IMR-90 (cell line): ENCODE data around the gene ADAMTS14. TPM values are rescaled to one million over a fixed set of nuclear protein-coding genes. Genes with fewer than 3 reads are reported as not detected.

Source experiments
- ATAC-seq: fragments of 200-7000 bp; cut with Tn5 transposase; 2 replicates; pipeline ENCODE4 v1.9.1; 2020; ENCODE audit warnings: low read depth, mild to moderate bottlenecking, moderate library complexity
- BruUV-seq: library from RNA; stranded (reverse); fragments of 400-500 nt; replicated peaks from 2 replicates; lab custom pipeline; 2021; lab: Mats Ljungman, UMichigan
- CTCF ChIA-PET: fragments of 300-600 bp; formaldehyde crosslinking; extraction: SDS; loops from one replicate; lab custom pipeline; 2021; ENCODE audit warnings: antibody characterized with exemption; lab: Yijun Ruan, JAX
- POLR2A ChIA-PET: fragments of 300-600 bp; sonication (Branson Sonifier 250); formaldehyde crosslinking; loops from one replicate; lab custom pipeline; 2022; ENCODE audit warnings: antibody characterized with exemption; ENCODE audit not compliant: unreplicated experiment; lab: Charles Lee
- DNase-seq: peaks from one replicate; pipeline ENCODE4 v3.0.0; 2013
- H2AFZ ChIP-seq: replicated peaks from 2 replicates; pipeline ENCODE3; 2013; ENCODE audit warnings: low read length, mild to moderate bottlenecking; ENCODE audit not compliant: poor library complexity
- H2AK5ac ChIP-seq: 2 replicates; pipeline ENCODE4 v1.6.1; 2013; ENCODE audit warnings: low read depth, low read length, inconsistent platforms
- H2AK9ac ChIP-seq: replicated peaks from 2 replicates; pipeline ENCODE3; 2013; ENCODE audit warnings: mild to moderate bottlenecking, low read depth, low read length, moderate library complexity; ENCODE audit not compliant: poor library complexity
- H2BK120ac ChIP-seq: 2 replicates; pipeline ENCODE4 v1.6.1; 2013; ENCODE audit warnings: low read depth, low read length, inconsistent platforms
- H2BK15ac ChIP-seq: 3 replicates; pipeline ENCODE4 v1.6.1; 2013; ENCODE audit warnings: low read depth, low read length, inconsistent platforms
- H2BK20ac ChIP-seq: 2 replicates; pipeline ENCODE4 v1.6.1; 2013; ENCODE audit warnings: low read depth, mild to moderate bottlenecking, inconsistent platforms, low read length, moderate library complexity
- H2BK5ac ChIP-seq: 2 replicates; pipeline ENCODE4 v1.6.1; 2013; ENCODE audit warnings: mild to moderate bottlenecking, low read depth, low read length, inconsistent platforms; ENCODE audit not compliant: poor library complexity, severe bottlenecking
- H3K14ac ChIP-seq: replicated peaks from 2 replicates; pipeline ENCODE4 v1.6.1; 2013; ENCODE audit warnings: low read depth, low read length, inconsistent platforms
- H3K18ac ChIP-seq: 2 replicates; pipeline ENCODE4 v1.6.1; 2013; ENCODE audit warnings: low read depth, low read length, control low read depth
- H3K23ac ChIP-seq: 2 replicates; pipeline ENCODE4 v1.6.1; 2013; ENCODE audit warnings: low read depth, low read length, inconsistent platforms
- H3K27ac ChIP-seq: 2 replicates; pipeline ENCODE4 v1.5.1; 2013; ENCODE audit warnings: mild to moderate bottlenecking, control low read depth, low read length; ENCODE audit not compliant: insufficient read depth
- H3K27me3 ChIP-seq: 2 replicates; pipeline ENCODE4 v1.6.1; 2013; ENCODE audit warnings: low read length; ENCODE audit not compliant: control insufficient read depth, insufficient read depth
- H3K36me3 ChIP-seq: 2 replicates; pipeline ENCODE4 v1.6.1; 2013; ENCODE audit warnings: low read length, mixed read lengths; ENCODE audit not compliant: control insufficient read depth, insufficient read depth
- H3K4ac ChIP-seq: 2 replicates; pipeline ENCODE4 v1.6.1; 2013; ENCODE audit warnings: low read depth, low read length, inconsistent platforms
- H3K4me1 ChIP-seq: 2 replicates; pipeline ENCODE4 v1.6.1; 2013; ENCODE audit warnings: low read length, mixed read lengths; ENCODE audit not compliant: control insufficient read depth, insufficient read depth
- H3K4me2 ChIP-seq: 2 replicates; pipeline ENCODE4 v1.6.1; 2013; ENCODE audit warnings: low read depth, mild to moderate bottlenecking, control low read depth, low read length, moderate library complexity
- H3K4me3 ChIP-seq: 2 replicates; pipeline ENCODE4 v1.5.1; 2013; ENCODE audit warnings: low read depth, mild to moderate bottlenecking, control low read depth, low read length, moderate library complexity; ENCODE audit not compliant: insufficient read depth
- H3K56ac ChIP-seq: 2 replicates; pipeline ENCODE4 v1.6.1; 2013; ENCODE audit warnings: low read length, inconsistent platforms; ENCODE audit not compliant: insufficient read depth; ENCODE audit errors: extremely low read depth
- H3K79me1 ChIP-seq, 2 experiments: 2 replicates each; pipeline ENCODE4 v1.6.1; 2013; ENCODE audit warnings: low read length in 2 of 2, inconsistent platforms in 1 of 2, low read depth in 1 of 2
- H3K9ac ChIP-seq: 2 replicates; pipeline ENCODE4 v1.6.1; 2013; ENCODE audit warnings: low read depth, low read length, control low read depth
- H3K9me1 ChIP-seq: 2 replicates; pipeline ENCODE4 v1.6.1; 2013; ENCODE audit warnings: low read length, inconsistent platforms; ENCODE audit not compliant: insufficient read depth
- H3K9me3 ChIP-seq: 2 replicates; pipeline ENCODE4 v1.6.1; 2013; ENCODE audit warnings: low read length; ENCODE audit not compliant: control insufficient read depth, insufficient read depth
- H4K20me1 ChIP-seq: 2 replicates; pipeline ENCODE4 v1.6.1; 2013; ENCODE audit warnings: low read length, inconsistent platforms; ENCODE audit not compliant: insufficient read depth
- H4K5ac ChIP-seq: 2 replicates; pipeline ENCODE4 v1.6.1; 2013; ENCODE audit warnings: mild to moderate bottlenecking, low read depth, low read length, control low read depth
- H4K8ac ChIP-seq, 2 experiments: 2 replicates each; pipeline ENCODE4 v1.6.1; 2013; ENCODE audit warnings: low read depth in 2 of 2, low read length in 2 of 2, control low read depth in 1 of 2, inconsistent platforms in 1 of 2
- H4K91ac ChIP-seq: 2 replicates; pipeline ENCODE4 v1.6.1; 2013; ENCODE audit warnings: low read depth, low read length, inconsistent platforms; ENCODE audit not compliant: insufficient read depth
- BHLHE40 ChIP-seq: fragments of 150-350 bp; IDR thresholded peaks from 2 replicates; pipeline ENCODE4 v1.6.1; 2016; ENCODE audit warnings: mild to moderate bottlenecking, low read depth, low read length
- CEBPB ChIP-seq: IDR thresholded peaks from 2 replicates; pipeline ENCODE4 v1.6.1; 2012; ENCODE audit warnings: low read depth, low read length, improper control_type of control experiment
- CHD1 ChIP-seq: IDR thresholded peaks from 2 replicates; pipeline ENCODE4 v1.6.1; 2012; ENCODE audit warnings: low read depth, low read length, improper control_type of control experiment
- FOS ChIP-seq: fragments of 150-350 bp; IDR thresholded peaks from 2 replicates; pipeline ENCODE4 v1.6.1; 2016; ENCODE audit warnings: low read depth, low read length
- MAFK ChIP-seq: IDR thresholded peaks from 2 replicates; pipeline ENCODE4 v1.6.1; 2012; ENCODE audit warnings: low read depth, low read length, improper control_type of control experiment
- MAZ ChIP-seq: IDR thresholded peaks from 2 replicates; pipeline ENCODE4 v1.6.1; 2012; ENCODE audit warnings: low read depth, mild to moderate bottlenecking, low read length, improper control_type of control experiment, moderate library complexity, borderline replicate concordance
- MXI1 ChIP-seq: IDR thresholded peaks from 2 replicates; pipeline ENCODE4 v1.6.1; 2012; ENCODE audit warnings: low read depth, mild to moderate bottlenecking, low read length, moderate library complexity, borderline replicate concordance
- NFE2L2 ChIP-seq: fragments of 150-350 bp; IDR thresholded peaks from 2 replicates; pipeline ENCODE4 v1.6.1; 2016; ENCODE audit warnings: low read depth, mild to moderate bottlenecking, low read length
- POLR2A ChIP-seq: IDR thresholded peaks from 2 replicates; pipeline ENCODE4 v1.6.1; 2012; ENCODE audit warnings: mild to moderate bottlenecking, low read depth, low read length
- RAD21 ChIP-seq: IDR thresholded peaks from 2 replicates; pipeline ENCODE4 v1.6.1; 2012; ENCODE audit warnings: low read length, improper control_type of control experiment
- RCOR1 ChIP-seq: IDR thresholded peaks from 2 replicates; pipeline ENCODE4 v1.6.1; 2012; ENCODE audit warnings: mild to moderate bottlenecking, low read length, improper control_type of control experiment; ENCODE audit not compliant: insufficient replicate concordance
- RFX5 ChIP-seq: IDR thresholded peaks from 2 replicates; pipeline ENCODE4 v1.8.0; 2012; ENCODE audit warnings: low read depth, mild to moderate bottlenecking, low read length, moderate library complexity
- SMC3 ChIP-seq: fragments of 150-350 bp; IDR thresholded peaks from 2 replicates; pipeline ENCODE4 v1.6.1; 2016; ENCODE audit warnings: low read depth, mild to moderate bottlenecking, antibody characterized with exemption, low read length, moderate library complexity
- WGBS, 2 experiments: methylation state at CpG; one replicate each; pipeline versions ENCODE4 v1.1.5 to v1.1.7; 2013; ENCODE audit warnings: missing lambda C conversion rate in 2 of 2; ENCODE audit not compliant: insufficient read length in 1 of 2; ENCODE audit errors: extremely low coverage in 2 of 2; 5-methylcytosine and 5-hydroxymethylcytosine counted together
- dilution Hi-C: fragments of 300-500 bp; cut with HindIII; formaldehyde crosslinking; loops from one replicate; pipeline ENCODE4 v1.14.3; 2018; ENCODE audit warnings: low sequenced_read_pairs; ENCODE audit not compliant: unreplicated experiment
- in situ Hi-C: fragments of 300-500 bp; cut with MboI; formaldehyde crosslinking; loops from 3 replicates; pipeline ENCODE4 v1.14.3; 2019; ENCODE audit warnings: low sequenced_read_pairs, inconsistent platforms, mixed read lengths
- intact Hi-C: fragments of 100-400 bp; cut with micrococcal nuclease; formaldehyde crosslinking; loops from 2 replicates; pipeline ENCODE4 v1.10.0; 2022
- polyA plus RNA-seq, 3 experiments: library from polyadenylated mRNA; depleted of rRNA; stranded (reverse); fragments of >200 nt; gene quantifications; 2 replicates each; pipeline ENCODE4 v1.2.3, GENCODE V29; 2012; ENCODE audit warnings: low replicate concordance in 1 of 3
- total RNA-seq: library from RNA; depleted of rRNA; stranded (reverse); fragments of >200 nt; gene quantifications from 2 replicates; pipeline ENCODE4 v1.2.3, GENCODE V29; 2012
- TF ChIP-seq, protein P1 (sequence below): conservative IDR thresholded peaks from 2 replicates; pipeline ENCODE4 v1.5.1; 2012; ENCODE audit warnings: mild to moderate bottlenecking, low read depth, low read length, improper control_type of control experiment
- TF ChIP-seq, protein P2 (sequence below): fragments of 150-350 bp; IDR thresholded peaks from 2 replicates; pipeline ENCODE4 v1.6.1; 2017; ENCODE audit warnings: mild to moderate bottlenecking, antibody characterized with exemption, low read length, low read depth
- TF ChIP-seq, protein P3 (sequence below): fragments of 150-350 bp; IDR thresholded peaks from 2 replicates; pipeline ENCODE4 v1.6.1; 2016; ENCODE audit warnings: low read depth, mild to moderate bottlenecking, low read length, moderate library complexity, borderline replicate concordance

Gene ADAMTS14
- total and polyA plus RNA-seq, 2 of the 4 experiments (the other 2 are of a cell fraction) = under 0.01 to 0.31 TPM

DNA sequence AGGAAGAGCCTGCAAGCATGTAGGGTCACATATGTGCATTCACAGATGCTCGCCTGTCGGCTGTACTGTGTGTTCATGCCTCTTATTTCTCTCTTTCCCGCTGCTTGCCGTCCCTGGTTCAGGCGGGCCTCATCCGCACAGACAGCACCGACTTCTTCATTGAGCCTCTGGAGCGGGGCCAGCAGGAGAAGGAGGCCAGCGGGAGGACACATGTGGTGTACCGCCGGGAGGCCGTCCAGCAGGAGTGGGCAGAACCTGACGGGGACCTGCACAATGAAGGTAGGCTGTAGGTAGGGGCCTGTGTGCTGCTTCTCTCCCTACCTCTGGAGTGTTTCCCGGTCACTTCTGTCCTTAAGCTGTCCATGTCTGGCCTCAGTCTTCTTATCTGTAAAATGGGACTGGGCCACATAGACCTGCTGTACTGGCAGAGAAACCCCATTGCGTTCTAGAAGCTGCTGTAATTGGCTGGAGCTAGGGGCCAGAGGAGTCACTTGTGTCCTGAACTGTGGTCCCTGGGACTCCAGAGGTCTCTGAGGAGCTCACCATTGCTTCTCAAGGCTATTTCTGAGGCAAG is 30.0 kb downstream of the ADAMTS14 start:
- Histone ChIP-seq H3K18ac (no peak overlapping the region), H3K9me3 (no peaks in the 10 kb centered on the region), H3K9me1 (peaks cover 5% of the 10 kb centered on the region; the same call in 1 of the 2 replicates), H2AFZ (no peak overlapping the region), H3K36me3 (no peaks in the 10 kb centered on the region), H3K4me1 (no peaks in the 10 kb centered on the region), H3K9ac (no peak overlapping the region), H2BK5ac (no peak overlapping the region), H2AK9ac (no peak overlapping the region), H3K56ac (no peak overlapping the region), H3K4me3 (no peak overlapping the region), H3K23ac (no peak overlapping the region), H3K79me1 (no peaks in the 10 kb centered on the region), H3K27me3 (peaks cover 4% of the 10 kb centered on the region; the same call in 1 of the 2 replicates), H3K4ac (no peak overlapping the region), H2BK20ac (no peak overlapping the region), H4K5ac (no peak overlapping the region), H4K8ac (no peak overlapping the region), H3K4me2 (no peak overlapping the region), H2BK120ac (no peak overlapping the region), H2AK5ac (no peak overlapping the region), H2BK15ac (no peak overlapping the region), H3K14ac (no peak overlapping the region), H4K91ac (no peak overlapping the region), H3K27ac (no peak overlapping the region), H4K20me1 (no peaks in the 10 kb centered on the region)
- no peak for ATAC-seq
- WGBS, 2 experiments = 78% methylated on average over 11 of the region's 15 CpGs; no CpG with 5 or more reads in 1 of the 2 experiments
- intact Hi-C loops (no loop called here), dilution Hi-C loops (no loop called here), in situ Hi-C loops (no loop called here)
- no peak for DNase-seq
- BruUV-seq = no TSS peak
- TF ChIP-seq NFE2L2 (no peak), RFX5 (no peak), MAZ (no peak), SMC3 (no peak), MXI1 (no peak), POLR2A (no peak), BHLHE40 (no peak), FOS (no peak), MAFK (no peak), CHD1 (no peak), CEBPB (no peak), RCOR1 (no peak), RAD21 (no peak)
- TF ChIP-seq, protein P1, sequence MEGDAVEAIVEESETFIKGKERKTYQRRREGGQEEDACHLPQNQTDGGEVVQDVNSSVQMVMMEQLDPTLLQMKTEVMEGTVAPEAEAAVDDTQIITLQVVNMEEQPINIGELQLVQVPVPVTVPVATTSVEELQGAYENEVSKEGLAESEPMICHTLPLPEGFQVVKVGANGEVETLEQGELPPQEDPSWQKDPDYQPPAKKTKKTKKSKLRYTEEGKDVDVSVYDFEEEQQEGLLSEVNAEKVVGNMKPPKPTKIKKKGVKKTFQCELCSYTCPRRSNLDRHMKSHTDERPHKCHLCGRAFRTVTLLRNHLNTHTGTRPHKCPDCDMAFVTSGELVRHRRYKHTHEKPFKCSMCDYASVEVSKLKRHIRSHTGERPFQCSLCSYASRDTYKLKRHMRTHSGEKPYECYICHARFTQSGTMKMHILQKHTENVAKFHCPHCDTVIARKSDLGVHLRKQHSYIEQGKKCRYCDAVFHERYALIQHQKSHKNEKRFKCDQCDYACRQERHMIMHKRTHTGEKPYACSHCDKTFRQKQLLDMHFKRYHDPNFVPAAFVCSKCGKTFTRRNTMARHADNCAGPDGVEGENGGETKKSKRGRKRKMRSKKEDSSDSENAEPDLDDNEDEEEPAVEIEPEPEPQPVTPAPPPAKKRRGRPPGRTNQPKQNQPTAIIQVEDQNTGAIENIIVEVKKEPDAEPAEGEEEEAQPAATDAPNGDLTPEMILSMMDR = no peak
- TF ChIP-seq, protein P2, sequence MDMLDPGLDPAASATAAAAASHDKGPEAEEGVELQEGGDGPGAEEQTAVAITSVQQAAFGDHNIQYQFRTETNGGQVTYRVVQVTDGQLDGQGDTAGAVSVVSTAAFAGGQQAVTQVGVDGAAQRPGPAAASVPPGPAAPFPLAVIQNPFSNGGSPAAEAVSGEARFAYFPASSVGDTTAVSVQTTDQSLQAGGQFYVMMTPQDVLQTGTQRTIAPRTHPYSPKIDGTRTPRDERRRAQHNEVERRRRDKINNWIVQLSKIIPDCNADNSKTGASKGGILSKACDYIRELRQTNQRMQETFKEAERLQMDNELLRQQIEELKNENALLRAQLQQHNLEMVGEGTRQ = no peak
- TF ChIP-seq, protein P3, sequence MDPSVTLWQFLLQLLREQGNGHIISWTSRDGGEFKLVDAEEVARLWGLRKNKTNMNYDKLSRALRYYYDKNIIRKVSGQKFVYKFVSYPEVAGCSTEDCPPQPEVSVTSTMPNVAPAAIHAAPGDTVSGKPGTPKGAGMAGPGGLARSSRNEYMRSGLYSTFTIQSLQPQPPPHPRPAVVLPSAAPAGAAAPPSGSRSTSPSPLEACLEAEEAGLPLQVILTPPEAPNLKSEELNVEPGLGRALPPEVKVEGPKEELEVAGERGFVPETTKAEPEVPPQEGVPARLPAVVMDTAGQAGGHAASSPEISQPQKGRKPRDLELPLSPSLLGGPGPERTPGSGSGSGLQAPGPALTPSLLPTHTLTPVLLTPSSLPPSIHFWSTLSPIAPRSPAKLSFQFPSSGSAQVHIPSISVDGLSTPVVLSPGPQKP = no peak
- ChIA-PET POLR2A (no interaction called here), CTCF (no interaction called here)
